CD8-positive, alpha-beta memory T cell (primary cell): Measurements from ENCODE around the gene EDIL3. TPM values are rescaled to one million over a fixed set of nuclear protein-coding genes. Genes with fewer than 3 reads are reported as not detected.

Experiments
- CTCF ChIA-PET: fragments of 350-600 bp; sonication (Branson Sonifier 250); formaldehyde crosslinking; loops from one replicate; lab custom pipeline; 2021; ENCODE audit warnings: antibody characterized with exemption; lab: Charles Lee
- POLR2A ChIA-PET: fragments of 350-600 bp; sonication (Branson Sonifier 250); formaldehyde crosslinking; loops from one replicate; lab custom pipeline; 2021; ENCODE audit warnings: antibody characterized with exemption; lab: Charles Lee
- DNase-seq, 5 donors: peaks; one replicate each; pipeline versions ENCODE4 v3.0.0 to v3.0.0-alpha.2; 2020 to 2022; ENCODE audit warnings: mixed read lengths in 1 of 5
- H3K27ac ChIP-seq: one replicate; pipeline ENCODE4 v1.7.0; 2013; ENCODE audit warnings: low read depth, mild to moderate bottlenecking, low read length, moderate library complexity
- H3K27me3 ChIP-seq: 2 replicates; pipeline ENCODE4 v1.7.0; 2013; ENCODE audit warnings: low read length, mild to moderate bottlenecking; ENCODE audit not compliant: insufficient read depth, poor library complexity, severe bottlenecking
- H3K36me3 ChIP-seq: 2 replicates; pipeline ENCODE4 v1.7.0; 2013; ENCODE audit warnings: mild to moderate bottlenecking, low read length, moderate library complexity; ENCODE audit not compliant: insufficient read depth
- H3K4me1 ChIP-seq: 2 replicates; pipeline ENCODE4 v1.7.0; 2013; ENCODE audit warnings: mild to moderate bottlenecking, low read length, moderate library complexity; ENCODE audit not compliant: insufficient read depth
- H3K4me3 ChIP-seq: 2 replicates; pipeline ENCODE4 v1.7.0; 2013; ENCODE audit warnings: mild to moderate bottlenecking, low read length
- H3K9me3 ChIP-seq: 2 replicates; pipeline ENCODE4 v1.7.0; 2013; ENCODE audit warnings: mild to moderate bottlenecking, low read length
- H3K27ac Mint-ChIP-seq, 8 donors: one replicate each; pipeline ENCODE4 v1.8.0; 2020 to 2021; ENCODE audit warnings: mixed read lengths in 8 of 8, mild to moderate bottlenecking in 6 of 8, inconsistent platforms in 3 of 8, moderate library complexity in 3 of 8
- H3K27me3 Mint-ChIP-seq, 2 donors: one replicate each; pipeline ENCODE4 v1.8.0; 2020 to 2021; ENCODE audit warnings: mixed read lengths in 2 of 2, mild to moderate bottlenecking in 1 of 2, moderate library complexity in 1 of 2
- H3K36me3 Mint-ChIP-seq, 3 donors: one replicate each; pipeline ENCODE4 v1.8.0; 2020 to 2021; ENCODE audit warnings: mixed read lengths in 3 of 3, inconsistent platforms in 1 of 3, mild to moderate bottlenecking in 1 of 3
- H3K4me1 Mint-ChIP-seq, 3 donors: one replicate each; pipeline ENCODE4 v1.8.0; 2020 to 2021; ENCODE audit warnings: mixed read lengths in 3 of 3, inconsistent platforms in 1 of 3, mild to moderate bottlenecking in 1 of 3
- H3K4me3 Mint-ChIP-seq, 7 donors: one replicate each; pipeline ENCODE4 v1.8.0; 2020 to 2021; ENCODE audit warnings: mixed read lengths in 7 of 7, mild to moderate bottlenecking in 6 of 7, moderate library complexity in 4 of 7, inconsistent platforms in 2 of 7
- H3K9me3 Mint-ChIP-seq, 5 donors: one replicate each; pipeline ENCODE4 v1.8.0; 2020 to 2022; ENCODE audit warnings: mixed read lengths in 5 of 5, mild to moderate bottlenecking in 3 of 5, moderate library complexity in 2 of 5, inconsistent platforms in 1 of 5
- polyA plus RNA-seq: library from polyadenylated mRNA; unstranded; fragments of 300-500 nt; fragmentation: Illumina TruSeq; gene quantifications from one replicate; pipeline ENCODE4 v1.2.3, GENCODE V29; 2021
- total RNA-seq, 2 experiments: library from RNA; stranded (reverse); gene quantifications; one replicate each; pipeline ENCODE4 v1.2.3, GENCODE V29; 2021

The EDIL3 gene
- total and polyA plus RNA-seq, 3 experiments from 2014 or later: not detected

DNA sequence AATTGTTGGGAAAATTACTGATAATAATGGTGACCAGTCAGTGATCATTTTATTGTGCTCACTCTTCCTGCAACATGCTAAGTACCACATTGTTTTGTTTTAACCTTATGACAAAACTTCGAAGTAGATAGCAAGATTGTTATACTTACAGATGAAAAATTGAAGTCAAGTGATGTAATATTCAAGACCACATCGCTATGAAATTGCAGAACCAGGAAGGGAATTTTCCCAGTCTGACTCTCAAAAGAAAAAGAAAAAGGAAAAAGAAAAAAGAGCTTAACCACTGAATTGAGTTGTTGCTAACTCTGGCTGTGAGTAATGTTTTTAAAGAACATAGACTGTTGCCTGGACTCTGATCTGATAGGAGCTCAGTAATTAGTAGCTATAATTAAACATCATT, 493.4 kb downstream of the EDIL3 start:
- Mint-ChIP-seq H3K9me3 (peaks cover 0 to 4% (median 0%) of the 10 kb centered on the region in 5 donors), H3K4me3 (no peak overlapping the region), H3K4me1 (no peaks in the 10 kb centered on the region), H3K27ac (no peak overlapping the region), H3K36me3 (no peaks in the 10 kb centered on the region), H3K27me3 (no peaks in the 10 kb centered on the region)
- H3K36me3 ChIP-seq: no peaks in the 10 kb centered on the region
- H3K4me3 ChIP-seq: no peak overlapping the region
- H3K9me3 ChIP-seq: no peaks in the 10 kb centered on the region
- POLR2A ChIA-PET: no interaction called here
- no peak for DNase-seq
- CTCF ChIA-PET: no interaction called here
- H3K27me3 ChIP-seq: no peaks in the 10 kb centered on the region
- H3K4me1 ChIP-seq: no peaks in the 10 kb centered on the region
- H3K27ac ChIP-seq: no peak overlapping the region
